ENCODE measurements around the gene COP1.
"Not testable (repeated sequence)": the region's sequence is repeated elsewhere in the genome, so short reads cannot be mapped to it uniquely, and the experiment has no call there.

COP1 gene

GRCh38 chr1:176032040-176032645 lies 174.9 kb downstream of the COP1 start:
- no peak for DNase-seq

GRCh38 chr1:176029609-176030008 lies 177.5 kb downstream of the COP1 start:
- DNase-seq: no peak

GRCh38 chr1:176029155-176029554 lies 177.9 kb downstream of the COP1 start:
- no peak for DNase-seq

GRCh38 chr1:176027934-176028333 lies 179.2 kb downstream of the COP1 start:
- DNase-seq: not testable (repeated sequence)

- no peak for DNase-seq
Observed at GRCh38 chr1:176022574-176022973, 184.5 kb downstream of the COP1 start.

- DNase-seq: no peak
Observed at GRCh38 chr1:176017722-176018121, 189.4 kb downstream of the COP1 start.

- DNase-seq: no peak
Observed at GRCh38 chr1:176009951-176010350, 197.1 kb downstream of the COP1 start.

- not testable (repeated sequence) for DNase-seq
Observed at GRCh38 chr1:176007756-176008389, 199.2 kb downstream of the COP1 start.

GRCh38 chr1:175994660-175995059 lies 212.4 kb downstream of the COP1 start:
- not testable (repeated sequence) for DNase-seq

- DNase-seq: not testable (repeated sequence)
Observed at GRCh38 chr1:175992825-175993224, 214.3 kb downstream of the COP1 start.

- DNase-seq: not testable (repeated sequence)
Observed at GRCh38 chr1:175992202-175992601, 214.9 kb downstream of the COP1 start.

GRCh38 chr1:175984813-175985212 lies 222.3 kb downstream of the COP1 start:
- DNase-seq: no peak

GRCh38 chr1:175984057-175984812 lies 222.9 kb downstream of the COP1 start:
- no peak for DNase-seq

GRCh38 chr1:175983363-175983762 lies 223.7 kb downstream of the COP1 start:
- not testable (repeated sequence) for DNase-seq

GRCh38 chr1:175981128-175981527 lies 226.0 kb downstream of the COP1 start:
- DNase-seq: no peak

- DNase-seq: no peak
Observed at GRCh38 chr1:175978926-175979325, 228.2 kb downstream of the COP1 start.

- DNase-seq: no peak
Observed at GRCh38 chr1:175978476-175978875, 228.6 kb downstream of the COP1 start.

GRCh38 chr1:175976865-175977642 lies 230.0 kb downstream of the COP1 start:
- DNase-seq: no peak

GRCh38 chr1:175969231-175969630 lies 237.9 kb downstream of the COP1 start:
- no peak for DNase-seq

GRCh38 chr1:175968486-175969172 lies 238.5 kb downstream of the COP1 start:
- DNase-seq: no peak

GRCh38 chr1:175963740-175964139 lies 243.3 kb downstream of the COP1 start:
- no peak for DNase-seq

- no peak for DNase-seq
Observed at GRCh38 chr1:175960169-175960568, 246.9 kb downstream of the COP1 start.

GRCh38 chr1:175951627-175952026 lies 255.5 kb downstream of the COP1 start:
- DNase-seq: no peak
